ENCODE results near the gene MEIS2.

Gene MEIS2

DNA sequence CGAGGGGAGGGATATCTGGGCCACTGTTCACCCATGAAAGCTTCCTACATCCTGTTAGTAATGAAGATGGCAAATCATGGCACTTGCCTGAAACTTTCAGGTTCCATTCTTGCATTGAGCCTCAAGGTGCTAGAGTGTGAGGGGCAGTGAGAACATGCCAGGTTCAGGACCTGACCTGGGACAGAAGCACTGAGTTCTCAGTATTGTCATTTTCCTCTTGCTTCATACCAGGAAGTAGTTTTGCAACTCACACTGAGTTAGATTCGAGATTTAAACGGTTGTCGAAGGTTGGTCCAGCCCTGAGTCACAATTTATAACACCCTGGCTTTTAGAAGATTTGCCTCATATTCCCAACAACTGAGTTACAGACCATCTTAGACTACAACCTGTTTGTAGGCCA is 11.8 kb upstream of the MEIS2 start:
- no peak for DNase-seq

- DNase-seq, result no peak
Measured at GRCh38 chr15:37111427-37111717, 11.0 kb upstream of the MEIS2 start.

DNA sequence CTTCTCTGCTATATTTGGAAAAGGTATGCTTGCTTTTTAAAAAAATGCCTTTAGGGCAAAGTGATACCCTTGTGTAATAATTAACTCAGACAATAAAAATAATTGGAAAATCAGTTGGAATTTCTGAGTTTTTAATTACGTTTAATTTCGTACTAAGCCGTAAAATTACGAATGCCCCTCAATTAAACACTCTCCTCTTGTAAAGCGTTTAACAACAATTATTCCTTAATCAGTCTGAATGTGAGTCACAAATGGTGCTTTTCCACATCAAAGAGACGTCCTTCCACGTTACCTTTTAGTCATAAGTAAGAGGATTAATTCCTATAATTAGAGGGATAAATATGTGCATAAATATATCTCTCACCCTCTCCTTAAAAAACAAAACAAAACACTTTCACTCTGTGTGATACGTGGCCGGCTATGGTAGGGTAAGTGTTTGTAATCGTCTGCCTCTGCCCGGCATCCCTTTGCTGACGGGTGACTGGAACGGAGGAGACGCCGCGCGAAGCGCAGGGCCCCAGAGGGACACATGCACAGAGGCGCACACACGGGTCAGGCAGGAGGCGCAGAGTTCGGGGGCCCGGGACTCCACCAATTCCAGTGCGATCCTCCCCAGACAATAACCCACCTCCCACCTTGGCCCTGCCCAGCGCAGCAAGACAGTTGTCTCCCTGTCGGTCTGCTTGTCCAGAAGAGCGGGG is 9.7 kb upstream of the MEIS2 start:
- DNase-seq, result no peak

DNA sequence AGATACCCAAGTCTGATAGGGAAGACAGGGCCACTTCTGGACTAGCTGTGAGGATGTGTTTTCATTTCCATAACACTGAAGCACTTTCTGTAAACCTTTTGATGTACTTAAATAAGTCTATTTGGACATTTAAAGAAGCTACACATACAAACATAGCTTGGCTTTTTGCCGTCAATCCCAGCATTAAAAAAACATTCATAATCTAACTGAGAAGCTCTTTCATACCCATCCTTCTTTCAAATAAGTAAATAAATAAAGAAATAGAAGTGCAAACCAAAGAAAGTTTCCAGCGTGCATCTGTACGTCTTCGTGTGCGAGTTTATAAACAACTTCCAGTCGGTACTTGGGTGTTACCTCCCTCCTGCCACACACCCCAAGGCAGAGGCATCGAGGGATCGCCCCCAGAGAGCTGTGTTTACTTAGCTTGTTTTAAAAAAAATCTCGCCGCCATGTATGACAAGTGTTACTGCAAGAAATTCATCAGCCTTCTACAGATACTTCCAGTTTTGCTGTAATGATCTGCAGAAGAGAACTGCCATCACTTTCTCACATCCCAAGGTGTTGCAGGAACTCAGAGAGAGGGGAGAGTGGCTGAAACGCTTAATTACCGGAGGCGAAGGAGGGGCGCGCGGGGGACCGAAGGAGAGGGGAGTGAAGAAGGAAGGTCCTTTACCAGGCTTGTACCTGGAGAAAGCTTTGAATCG is 9.0 kb upstream of the MEIS2 start:
- DNase-seq, result no peak

DNA sequence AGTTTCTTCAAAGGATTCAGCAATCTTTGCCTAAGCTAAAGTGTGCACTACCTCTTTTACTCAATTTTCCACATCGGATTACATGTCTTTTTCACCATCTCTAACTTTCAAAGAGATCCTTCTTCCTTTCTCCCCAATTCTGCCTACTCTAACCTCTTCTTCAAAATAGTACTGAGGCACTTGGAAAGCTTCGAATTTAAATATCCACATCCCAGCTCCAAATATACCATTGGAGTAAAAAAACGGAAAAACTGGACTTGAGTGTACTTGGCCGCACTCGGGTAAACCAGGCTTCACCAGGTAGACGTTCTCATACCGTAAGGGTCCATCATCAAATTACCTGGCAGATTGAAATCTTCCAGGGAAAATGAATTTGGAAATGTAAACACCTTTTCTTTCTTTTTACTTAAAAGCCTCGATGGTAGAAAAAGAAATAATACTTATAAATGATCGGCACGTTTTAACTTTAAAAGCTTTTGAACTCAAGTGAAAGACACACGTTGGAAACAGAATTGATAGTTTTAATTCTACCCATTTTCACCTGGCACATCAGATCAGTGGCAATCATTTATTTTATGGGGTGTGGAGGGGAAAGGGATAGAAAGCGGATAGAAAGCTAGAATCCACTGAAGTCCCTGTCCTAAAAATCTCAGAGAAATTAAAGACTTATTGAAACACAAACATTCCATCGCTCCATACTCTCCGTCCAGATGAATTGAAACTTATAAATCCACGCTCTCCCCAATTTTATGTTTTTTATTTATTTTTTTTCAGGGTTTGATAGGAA is 8.2 kb upstream of the MEIS2 start:
- no peak for DNase-seq

GRCh38 chr15:37107744-37108380 is 7.5 kb upstream of the MEIS2 start:
- DNase-seq, result no peak

GRCh38 chr15:37107071-37107743 is 6.9 kb upstream of the MEIS2 start:
- DNase-seq, result no peak

GRCh38 chr15:37106490-37107001 is 6.2 kb upstream of the MEIS2 start:
- DNase-seq, result no peak

DNA sequence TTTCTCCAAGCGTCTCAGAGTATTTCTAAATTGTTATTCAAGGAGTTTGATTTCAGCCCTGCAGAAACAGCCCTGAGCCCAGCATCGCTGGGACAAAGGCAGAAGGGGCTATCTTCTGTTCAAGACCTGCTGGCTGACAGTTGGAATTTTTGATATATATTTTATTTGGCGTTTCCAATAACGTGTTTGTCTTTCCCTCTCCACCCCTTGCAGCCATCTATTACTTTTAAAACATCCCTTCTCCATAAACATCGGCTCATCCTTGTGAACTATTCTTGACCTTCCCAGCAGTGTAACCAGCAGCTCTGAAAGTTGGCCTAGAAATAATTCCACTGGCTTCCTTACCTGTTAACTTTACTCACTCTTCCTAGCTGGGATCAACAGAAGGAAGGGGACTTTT is 5.5 kb upstream of the MEIS2 start:
- no peak for DNase-seq

DNA sequence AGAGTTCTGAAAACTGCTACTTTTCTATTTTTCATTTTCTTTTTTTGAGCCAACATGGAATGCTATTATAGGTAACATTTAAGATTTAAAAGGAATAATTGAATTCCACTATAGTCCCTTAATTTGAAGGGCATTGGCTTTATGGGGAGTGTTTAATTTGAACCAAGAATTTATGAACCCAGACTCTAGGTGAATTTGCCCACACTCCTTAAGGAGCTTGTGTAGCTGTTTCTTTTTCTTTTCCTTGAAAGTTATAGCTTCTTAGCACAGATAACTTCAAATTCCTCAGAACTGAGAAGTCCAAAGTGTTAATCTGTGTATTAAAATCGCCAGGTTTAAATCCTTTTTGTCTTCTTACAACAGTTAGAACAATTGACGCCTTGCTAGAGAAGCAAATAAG is 4.7 kb upstream of the MEIS2 start:
- DNase-seq, result no peak

GRCh38 chr15:37104424-37104981 is 4.2 kb upstream of the MEIS2 start:
- DNase-seq, result no peak

DNA sequence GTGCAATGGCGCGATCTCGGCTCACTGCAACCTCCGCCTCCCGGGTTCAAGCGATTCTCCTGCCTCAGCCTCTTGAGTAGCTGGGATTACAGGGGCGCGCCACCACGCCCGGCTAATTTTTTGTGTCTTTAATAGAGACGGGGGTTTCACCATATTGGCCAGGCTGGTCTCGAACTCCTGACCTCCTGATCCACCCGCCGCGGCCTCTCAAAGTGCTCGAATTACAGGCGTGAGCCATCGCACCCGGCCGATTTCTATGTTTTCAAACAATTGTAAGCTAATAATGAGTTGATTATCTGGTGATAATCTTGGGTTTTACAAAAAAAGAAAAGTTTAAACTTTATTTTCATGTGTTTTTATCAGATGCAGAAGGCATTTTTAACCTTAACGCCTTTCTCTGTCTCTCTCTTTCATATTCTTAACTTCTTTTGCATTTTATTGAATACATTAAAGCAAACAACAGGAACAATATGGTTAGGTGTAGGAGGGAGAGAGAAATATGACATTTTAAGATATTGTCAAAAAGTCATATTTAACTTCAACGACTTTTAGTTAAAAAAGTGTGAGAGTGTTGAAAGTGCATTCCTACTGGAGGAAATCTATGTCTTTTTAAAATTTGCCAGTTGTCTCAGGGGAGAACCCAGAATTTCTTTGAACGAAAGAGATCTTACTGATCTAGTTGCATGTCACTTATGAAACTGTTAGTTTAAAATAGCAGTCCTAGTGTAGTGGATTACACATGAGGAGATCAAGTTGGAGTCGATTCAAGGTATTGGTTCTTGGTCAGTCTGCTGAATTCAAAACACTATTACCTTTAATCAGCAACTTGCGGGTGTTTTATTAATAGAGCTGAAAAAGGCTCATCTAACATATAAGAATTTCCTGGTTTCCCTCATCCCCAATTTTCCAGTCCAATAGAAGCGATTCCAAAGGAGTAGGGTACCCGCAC is 3.4 kb upstream of the MEIS2 start:
- DNase-seq, result no peak

GRCh38 chr15:37103163-37103435 is 2.8 kb upstream of the MEIS2 start:
- DNase-seq, result no peak

GRCh38 chr15:37102305-37103162 is 2.2 kb upstream of the MEIS2 start:
- peak; percentile 49 for DNase-seq

GRCh38 chr15:37101980-37102304 is 1.6 kb upstream of the MEIS2 start:
- DNase-seq, result peak; percentile 59

DNA sequence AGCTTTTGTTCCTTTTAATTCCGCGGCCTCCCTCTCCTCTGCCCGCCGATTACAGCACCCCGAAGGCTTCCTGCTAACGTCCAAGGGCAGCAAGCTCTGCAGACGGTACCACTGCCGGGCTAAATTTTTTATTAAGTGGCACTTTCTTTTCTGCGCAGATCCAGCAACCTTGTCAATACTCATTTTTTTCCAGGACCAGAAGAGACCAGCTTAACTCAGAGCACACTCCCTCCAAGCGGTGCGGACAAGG is 542 bp upstream of the MEIS2 start:
- no peak for DNase-seq

DNA sequence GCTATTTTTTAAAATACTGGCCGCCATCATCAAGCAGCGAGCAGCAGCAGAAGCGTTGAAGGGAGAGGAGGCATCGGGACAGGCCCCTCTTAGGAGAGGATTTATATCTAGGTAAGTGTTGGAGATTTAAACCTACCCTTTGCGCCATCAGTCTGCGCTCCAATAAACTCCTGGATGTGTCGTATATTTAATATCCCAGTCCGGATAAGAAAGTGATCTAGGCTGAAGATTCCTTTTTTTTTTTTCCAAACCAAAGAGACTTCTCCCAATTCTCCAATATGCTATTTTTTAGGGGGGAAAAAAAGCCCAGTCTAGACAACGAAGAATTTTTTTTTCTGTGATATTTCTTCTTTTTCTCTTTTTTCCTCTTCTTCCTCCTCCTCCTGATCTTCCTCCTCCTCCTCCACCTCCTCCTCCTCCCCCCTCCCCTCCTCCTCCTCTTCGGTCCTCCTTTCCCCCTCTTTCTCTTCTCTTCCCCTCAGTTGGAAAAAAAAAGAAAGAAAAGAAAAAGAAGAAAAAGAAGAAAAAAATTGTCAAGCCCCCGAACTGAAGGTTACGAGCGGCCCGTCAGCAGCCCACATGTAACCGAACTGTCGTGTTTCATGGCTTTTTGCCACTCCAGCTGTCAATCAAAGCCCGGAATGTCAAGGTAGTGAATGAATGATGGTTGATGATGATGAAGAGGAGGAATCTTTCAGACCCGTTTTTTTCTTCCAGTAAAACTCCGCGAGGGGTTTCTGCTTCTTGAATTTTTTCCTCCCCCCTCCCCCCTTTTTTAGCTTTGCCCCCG is 835 bp downstream of the MEIS2 start:
- peak; percentile 45 for DNase-seq

DNA sequence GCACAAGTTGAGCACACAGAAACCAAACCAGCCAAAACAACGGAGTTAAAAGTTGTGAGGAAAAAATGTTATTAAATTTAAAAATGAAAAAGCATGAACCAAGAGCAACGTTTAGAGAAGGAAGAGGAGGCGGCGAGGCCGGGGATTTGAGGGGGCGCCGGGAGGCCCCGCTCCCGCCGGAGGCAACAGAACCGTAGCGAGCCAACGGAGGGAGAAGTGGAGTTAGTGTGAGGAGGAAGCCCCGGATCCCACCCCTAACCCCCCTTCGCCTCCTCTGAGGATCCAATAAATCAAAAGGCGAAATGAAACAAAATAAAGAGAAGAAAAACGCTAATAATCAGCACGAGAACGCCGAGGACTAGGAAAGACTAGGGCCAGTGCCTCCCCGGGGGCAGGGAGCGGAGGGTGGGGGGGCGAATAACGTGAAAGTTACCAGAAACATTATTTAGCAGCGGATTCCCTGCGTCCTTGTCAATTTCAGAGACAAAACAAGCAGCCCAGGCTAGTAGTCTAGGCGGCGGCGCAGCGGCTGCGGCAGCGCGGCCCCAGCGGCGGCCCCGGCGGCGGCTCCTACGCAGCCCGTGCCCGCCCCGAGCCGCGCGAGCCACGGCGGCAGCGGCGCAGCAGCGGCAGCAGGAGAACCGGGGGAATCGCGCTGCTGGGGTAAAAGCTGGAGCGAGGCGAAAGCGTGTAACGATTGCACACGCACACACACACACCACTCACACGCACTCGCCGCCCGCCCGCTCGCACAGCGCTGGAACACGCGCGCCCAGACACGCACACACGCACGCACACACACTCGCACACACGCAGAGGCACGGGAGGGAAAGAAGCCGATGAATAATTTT is 1.7 kb downstream of the MEIS2 start:
- no peak for DNase-seq
